HFFc6 (cell line): Measurements from ENCODE around the gene ZBTB1. TPM values are rescaled to one million over a fixed set of nuclear protein-coding genes. Genes with fewer than 3 reads are reported as not detected.

Experiments used
- DNase-seq: peaks from one replicate; pipeline ENCODE4 v3.0.0-alpha.2; 2018
- H3K27ac Mint-ChIP-seq: 2 replicates; pipeline ENCODE4 v1.8.0; 2020; ENCODE audit warnings: mild to moderate bottlenecking, mixed read lengths
- H3K27me3 Mint-ChIP-seq: 2 replicates; pipeline ENCODE4 v1.8.0; 2021; ENCODE audit warnings: mild to moderate bottlenecking, moderate library complexity, mixed read lengths; ENCODE audit not compliant: insufficient read depth
- H3K36me3 Mint-ChIP-seq: 2 replicates; pipeline ENCODE4 v1.8.0; 2021; ENCODE audit warnings: low read depth, mixed read lengths
- H3K4me1 Mint-ChIP-seq: 2 replicates; pipeline ENCODE4 v1.8.0; 2020; ENCODE audit warnings: low read depth, mixed read lengths
- H3K4me3 Mint-ChIP-seq: 2 replicates; pipeline ENCODE4 v1.8.0; 2020; ENCODE audit warnings: mild to moderate bottlenecking, moderate library complexity, mixed read lengths
- H3K9me3 Mint-ChIP-seq: 2 replicates; pipeline ENCODE4 v1.8.0; 2020; ENCODE audit warnings: mild to moderate bottlenecking, mixed read lengths
- total RNA-seq, 6 experiments: library from RNA; stranded (reverse); fragmentation: NEBNext Ultra II Directional; extraction: Animal tissue kit (Norgen Biotek cat#: 25700); gene quantifications; 2 replicates in 1 of 6; 3 replicates in 5 of 6; pipeline ENCODE4 v1.2.3, GENCODE V29; 2021
- TF ChIP-seq, protein P1 (sequence below): fragments of 200-600 bp; sonication (generic); IDR thresholded peaks from 2 replicates; pipeline ENCODE4 v1.5.0; 2021; ENCODE audit warnings: antibody characterized with exemption, mild to moderate bottlenecking

Gene ZBTB1
- total RNA-seq, 6 experiments from 2014 or later: 22.3 to 29.3 (median 25.5) TPM

DNA sequence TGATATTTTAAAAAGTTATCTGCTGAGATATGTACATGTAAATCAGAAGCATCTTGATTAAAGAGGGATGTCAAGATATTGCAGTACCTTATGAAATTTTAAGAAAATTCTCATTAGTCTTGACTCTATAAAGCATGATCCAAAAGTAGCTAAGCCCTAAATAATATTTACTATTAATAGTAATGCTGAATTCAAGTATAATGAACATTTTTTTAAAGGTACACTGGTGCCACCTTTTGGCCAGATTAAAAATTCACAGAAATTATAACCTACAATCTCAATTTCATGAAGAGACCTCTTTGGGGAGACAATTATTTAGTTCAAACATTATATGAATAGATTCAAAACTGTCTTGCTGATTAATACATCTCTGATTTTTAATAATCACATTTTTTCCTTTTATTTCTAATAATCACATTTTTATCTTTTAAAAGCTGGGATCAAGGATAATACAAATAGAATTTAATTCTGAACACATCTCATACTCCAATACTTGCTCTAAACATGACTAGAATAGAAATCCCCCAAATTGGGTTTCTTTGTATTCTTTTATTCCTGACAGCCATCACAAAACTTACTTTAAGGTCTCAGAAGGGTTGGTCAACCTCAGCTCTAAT is 25.8 kb upstream of the ZBTB1 start:
- no peak for DNase-seq
- Mint-ChIP-seq H3K4me3 (no peak overlapping the region), H3K27me3 (no peaks in the 10 kb centered on the region), H3K9me3 (no peaks in the 10 kb centered on the region), H3K36me3 (no peaks in the 10 kb centered on the region), H3K27ac (no peak overlapping the region), H3K4me1 (no peaks in the 10 kb centered on the region)
- TF ChIP-seq, protein P1, sequence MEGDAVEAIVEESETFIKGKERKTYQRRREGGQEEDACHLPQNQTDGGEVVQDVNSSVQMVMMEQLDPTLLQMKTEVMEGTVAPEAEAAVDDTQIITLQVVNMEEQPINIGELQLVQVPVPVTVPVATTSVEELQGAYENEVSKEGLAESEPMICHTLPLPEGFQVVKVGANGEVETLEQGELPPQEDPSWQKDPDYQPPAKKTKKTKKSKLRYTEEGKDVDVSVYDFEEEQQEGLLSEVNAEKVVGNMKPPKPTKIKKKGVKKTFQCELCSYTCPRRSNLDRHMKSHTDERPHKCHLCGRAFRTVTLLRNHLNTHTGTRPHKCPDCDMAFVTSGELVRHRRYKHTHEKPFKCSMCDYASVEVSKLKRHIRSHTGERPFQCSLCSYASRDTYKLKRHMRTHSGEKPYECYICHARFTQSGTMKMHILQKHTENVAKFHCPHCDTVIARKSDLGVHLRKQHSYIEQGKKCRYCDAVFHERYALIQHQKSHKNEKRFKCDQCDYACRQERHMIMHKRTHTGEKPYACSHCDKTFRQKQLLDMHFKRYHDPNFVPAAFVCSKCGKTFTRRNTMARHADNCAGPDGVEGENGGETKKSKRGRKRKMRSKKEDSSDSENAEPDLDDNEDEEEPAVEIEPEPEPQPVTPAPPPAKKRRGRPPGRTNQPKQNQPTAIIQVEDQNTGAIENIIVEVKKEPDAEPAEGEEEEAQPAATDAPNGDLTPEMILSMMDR: peak; percentile 77

DNA sequence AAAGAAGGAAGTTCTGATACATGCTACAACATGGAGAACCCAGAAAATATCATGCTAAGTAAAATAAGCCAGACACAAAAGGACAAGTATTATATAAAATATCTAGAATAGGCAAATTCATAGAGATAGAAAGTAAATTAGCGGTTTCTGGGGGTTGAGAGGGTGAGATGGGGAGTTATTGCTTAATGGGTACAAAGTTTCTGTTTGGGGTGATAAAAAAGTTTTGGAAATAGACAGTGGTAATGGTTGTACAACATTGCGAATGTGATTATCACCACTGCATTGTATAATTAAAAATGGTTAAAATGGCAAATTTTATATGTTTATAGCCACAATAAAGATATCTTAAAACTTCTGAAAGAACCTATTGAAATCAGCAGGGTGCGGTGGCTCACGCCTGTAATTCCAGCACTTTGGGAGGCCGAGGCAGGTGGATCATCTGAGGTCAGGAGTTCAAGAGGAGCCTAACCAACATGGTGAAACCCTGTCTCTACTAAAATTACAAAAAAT is 15.9 kb upstream of the ZBTB1 start:
- Mint-ChIP-seq H3K36me3 (no peaks in the 10 kb centered on the region; the same call in 1 of the 2 replicates), H3K27ac (no peak overlapping the region), H3K9me3 (no peaks in the 10 kb centered on the region), H3K4me3 (no peak overlapping the region), H3K4me1 (no peaks in the 10 kb centered on the region), H3K27me3 (no peaks in the 10 kb centered on the region)
- TF ChIP-seq, protein P1: no peak
- no peak for DNase-seq

DNA sequence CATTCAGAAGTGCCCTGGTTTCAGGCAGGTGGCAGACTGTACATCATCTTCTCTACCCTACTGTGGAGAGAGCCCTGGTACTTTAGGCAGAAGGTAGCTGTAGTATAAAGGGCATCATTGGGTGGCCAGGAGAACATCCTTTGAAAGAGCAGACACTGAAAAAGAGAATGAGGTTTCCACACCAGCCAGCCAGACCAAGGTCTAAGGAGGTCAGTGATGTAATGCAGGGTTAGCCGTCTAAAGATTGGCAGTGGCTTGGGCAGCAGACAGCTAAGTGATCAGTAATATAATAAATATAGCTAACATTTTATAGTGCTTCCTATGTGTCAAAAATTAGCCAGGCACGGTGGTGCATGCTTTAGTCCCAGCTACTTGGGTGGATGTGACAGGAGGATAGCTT is 12.9 kb upstream of the ZBTB1 start:
- Mint-ChIP-seq H3K4me1 (no peaks in the 10 kb centered on the region), H3K27me3 (no peaks in the 10 kb centered on the region), H3K36me3 (no peaks in the 10 kb centered on the region; the same call in 1 of the 2 replicates), H3K27ac (no peak overlapping the region), H3K4me3 (no peak overlapping the region), H3K9me3 (no peaks in the 10 kb centered on the region)
- TF ChIP-seq, protein P1: no peak
- DNase-seq: no peak

DNA sequence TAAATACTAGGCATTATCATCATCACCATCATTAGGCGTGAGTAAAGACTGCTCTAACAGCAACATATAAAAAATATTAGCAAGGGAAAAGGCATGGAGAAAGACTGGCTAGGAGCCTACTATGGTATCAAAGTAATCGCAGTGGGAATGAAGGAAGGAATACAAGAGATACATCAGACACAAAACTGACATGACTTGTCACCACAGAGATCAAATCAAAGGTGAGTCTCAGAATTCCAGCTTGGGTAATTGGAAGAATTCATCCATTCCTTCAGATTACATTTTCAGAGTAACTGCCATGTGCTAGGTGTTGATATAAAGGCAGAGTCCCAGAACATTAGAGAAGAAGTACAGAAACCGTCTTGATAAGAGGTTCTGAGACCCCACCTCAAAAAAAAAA is 11.1 kb upstream of the ZBTB1 start:
- H3K27ac Mint-ChIP-seq: no peak overlapping the region
- no peaks in the 10 kb centered on the region for H3K9me3 Mint-ChIP-seq
- H3K4me1 Mint-ChIP-seq: no peaks in the 10 kb centered on the region

DNA sequence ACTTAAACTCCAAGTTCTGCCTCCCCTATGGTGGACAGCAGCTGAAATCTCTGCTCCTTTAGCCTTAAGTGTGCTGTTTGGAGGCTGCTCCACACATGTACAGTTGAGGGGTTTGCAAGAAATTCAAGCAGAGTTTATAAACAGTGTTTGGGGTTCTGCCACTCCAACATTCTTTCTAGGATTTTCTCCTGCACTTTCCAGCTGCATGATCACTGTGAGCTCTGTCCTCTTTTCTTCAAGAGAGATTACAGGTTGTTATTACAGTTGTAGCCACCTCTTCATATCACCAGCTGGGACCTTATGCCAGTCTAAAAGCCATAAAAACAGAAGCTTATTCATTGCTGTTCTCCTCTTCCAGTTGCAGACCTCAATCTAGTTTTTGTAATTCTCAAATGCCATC is 9.3 kb upstream of the ZBTB1 start:
- TF ChIP-seq, protein P1: no peak
- Mint-ChIP-seq H3K9me3 (no peaks in the 10 kb centered on the region), H3K27me3 (no peaks in the 10 kb centered on the region), H3K4me1 (peaks cover 7% of the 10 kb centered on the region), H3K36me3 (no peaks in the 10 kb centered on the region), H3K4me3 (no peak overlapping the region), H3K27ac (no peak overlapping the region)
- no peak for DNase-seq

More for the DNA sequence above, 11.1 kb upstream of the ZBTB1 start:
- TF ChIP-seq, protein P1: no peak
- H3K36me3 Mint-ChIP-seq: no peaks in the 10 kb centered on the region; the same call in 1 of the 2 replicates
- H3K4me3 Mint-ChIP-seq: no peak overlapping the region
- no peaks in the 10 kb centered on the region for H3K27me3 Mint-ChIP-seq
- DNase-seq: no peak
